HEK293 (cell line): ENCODE data around the gene PODXL2.

Source experiments
- CTCF ChIA-PET: fragments of 350-600 bp; formaldehyde crosslinking; extraction: SDS; loops from one replicate; lab custom pipeline; 2021; ENCODE audit warnings: antibody characterized with exemption; lab: Yijun Ruan, JAX
- POLR2A ChIA-PET: fragments of 300-600 bp; formaldehyde crosslinking; extraction: SDS; loops from one replicate; lab custom pipeline; 2020; ENCODE audit warnings: antibody characterized with exemption, inconsistent platforms; lab: Yijun Ruan, JAX
- H3K27ac ChIP-seq: fragments of 200-500 bp; sonication (Bioruptor generic); 2 replicates; pipeline ENCODE4 v1.5.1; 2014; ENCODE audit warnings: low read depth, low read length, control low read depth, inconsistent platforms; ENCODE audit errors: extremely low read depth
- H3K36me3 ChIP-seq, 2 experiments: fragments of 200-500 bp in 1 of 2; sonication (Bioruptor generic) in 1 of 2; 1 replicate in 1 of 2; 2 replicates in 1 of 2; pipeline ENCODE4 v1.5.1; 2014 to 2017; ENCODE audit warnings: inconsistent platforms in 2 of 2, low read length in 2 of 2; ENCODE audit not compliant: control insufficient read depth in 2 of 2, insufficient read depth in 1 of 2
- H3K4me1 ChIP-seq: fragments of 200-500 bp; sonication (Bioruptor generic); 2 replicates; pipeline ENCODE4 v1.5.1; 2014; ENCODE audit warnings: mild to moderate bottlenecking, low read length, inconsistent platforms; ENCODE audit not compliant: control insufficient read depth, insufficient read depth
- H3K4me3 ChIP-seq: 2 replicates; pipeline ENCODE4 v1.5.1; 2011; ENCODE audit warnings: low read depth, mild to moderate bottlenecking, control low read depth, low read length, moderate library complexity
- H3K9me3 ChIP-seq: fragments of 200-500 bp; sonication (Bioruptor generic); 2 replicates; pipeline ENCODE4 v1.5.1; 2014; ENCODE audit warnings: low read depth, low read length, inconsistent platforms; ENCODE audit not compliant: control insufficient read depth, insufficient read depth
- HOXD13 ChIP-seq: sonication (generic); formaldehyde crosslinking; IDR thresholded peaks from 2 replicates; pipeline ENCODE4 v1.8.0; 2022; ENCODE audit warnings: missing genetic modification reagents, borderline replicate concordance
- SALL2 ChIP-seq: fragments of 450-650 bp; formaldehyde crosslinking; IDR thresholded peaks from 2 replicates; pipeline ENCODE4 v1.5.0; 2017; ENCODE audit warnings: missing biosample characterization, mild to moderate bottlenecking, missing genetic modification characterization, borderline replicate concordance
- SCRT1 ChIP-seq: fragments of 450-650 bp; formaldehyde crosslinking; IDR thresholded peaks from 2 replicates; pipeline ENCODE4 v1.5.1; 2016; ENCODE audit warnings: missing biosample characterization, missing genetic modification characterization, borderline replicate concordance
- ZFP37 ChIP-seq: fragments of 450-650 bp; formaldehyde crosslinking; IDR thresholded peaks from 2 replicates; pipeline ENCODE4 v1.5.1; 2016; ENCODE audit warnings: missing biosample characterization, missing genetic modification characterization
- ZFP41 ChIP-seq: fragments of 450-650 bp; formaldehyde crosslinking; IDR thresholded peaks from 2 replicates; pipeline ENCODE4 v1.5.1; 2016; ENCODE audit warnings: missing biosample characterization, missing genetic modification characterization, borderline replicate concordance
- ZNF214 ChIP-seq: fragments of 450-650 bp; formaldehyde crosslinking; IDR thresholded peaks from 2 replicates; pipeline ENCODE4 v1.5.1; 2017; ENCODE audit warnings: missing biosample characterization, mild to moderate bottlenecking, missing genetic modification characterization, borderline replicate concordance
- ZNF311 ChIP-seq: fragments of 450-650 bp; formaldehyde crosslinking; IDR thresholded peaks from 2 replicates; pipeline ENCODE4 v1.5.1; 2017; ENCODE audit warnings: missing biosample characterization, missing genetic modification characterization, borderline replicate concordance
- ZNF521 ChIP-seq: fragments of 450-650 bp; formaldehyde crosslinking; IDR thresholded peaks from 2 replicates; pipeline ENCODE4 v1.5.1; 2017; ENCODE audit warnings: missing biosample characterization, mild to moderate bottlenecking, missing genetic modification characterization
- ZNF624 ChIP-seq: fragments of 450-650 bp; formaldehyde crosslinking; IDR thresholded peaks from 2 replicates; pipeline ENCODE4 v1.5.1; 2017; ENCODE audit warnings: missing biosample characterization, missing genetic modification characterization
- ZNF768 ChIP-seq: fragments of 450-650 bp; formaldehyde crosslinking; IDR thresholded peaks from 2 replicates; pipeline ENCODE4 v1.5.1; 2018; ENCODE audit warnings: missing biosample characterization, mild to moderate bottlenecking, missing genetic modification characterization
- TF ChIP-seq, protein P1 (sequence below): fragments of 450-650 bp; formaldehyde crosslinking; IDR thresholded peaks from 2 replicates; pipeline ENCODE4 v1.5.1; 2016; ENCODE audit warnings: missing biosample characterization, missing genetic modification characterization
- TF ChIP-seq, protein P2 (sequence below): fragments of 450-650 bp; formaldehyde crosslinking; IDR thresholded peaks from 2 replicates; pipeline ENCODE4 v1.5.1; 2017; ENCODE audit warnings: missing biosample characterization, missing genetic modification characterization
- TF ChIP-seq, protein P3 (sequence below): IDR thresholded peaks from 2 replicates; pipeline ENCODE4 v1.6.1; 2011; ENCODE audit warnings: mild to moderate bottlenecking, low read depth, low read length, borderline replicate concordance
- TF ChIP-seq, protein P4 (sequence below): fragments of 450-650 bp; formaldehyde crosslinking; IDR thresholded peaks from 2 replicates; pipeline ENCODE4 v1.5.1; 2016; ENCODE audit warnings: missing biosample characterization, missing genetic modification characterization
- TF ChIP-seq, protein P5 (sequence below): fragments of 450-650 bp; formaldehyde crosslinking; IDR thresholded peaks from 2 replicates; pipeline ENCODE4 v1.5.1; 2016; ENCODE audit warnings: missing biosample characterization, missing genetic modification characterization
- TF ChIP-seq, protein P6 (sequence below): fragments of 450-650 bp; formaldehyde crosslinking; IDR thresholded peaks from 2 replicates; pipeline ENCODE4 v1.5.1; 2016; ENCODE audit warnings: missing biosample characterization, missing genetic modification characterization
- TF ChIP-seq, protein P7 (sequence below): fragments of 450-650 bp; formaldehyde crosslinking; IDR thresholded peaks from 2 replicates; pipeline ENCODE4 v1.5.1; 2016; ENCODE audit warnings: missing biosample characterization, missing genetic modification characterization

PODXL2 gene

DNA sequence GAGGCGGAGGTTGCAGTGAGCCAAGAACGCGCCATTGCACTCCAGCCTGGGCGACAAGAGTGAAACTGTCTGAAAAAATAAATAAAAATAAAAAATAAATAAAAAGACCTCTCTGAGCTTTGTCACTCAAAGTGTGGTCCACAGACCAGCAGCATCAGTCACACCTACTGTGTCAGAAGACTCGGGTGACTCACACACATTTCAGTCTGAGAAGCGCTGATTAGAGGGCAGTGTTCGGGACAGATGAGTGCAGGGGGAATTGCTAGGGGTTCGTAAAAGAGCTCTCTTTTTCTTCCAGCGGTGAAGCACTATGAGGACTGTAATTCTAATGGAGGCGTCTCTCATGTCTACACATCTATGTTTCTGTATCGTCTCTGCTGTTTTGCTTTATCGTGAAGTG lies 5.7 kb downstream of the PODXL2 start:
- H3K4me3 ChIP-seq: no peak overlapping the region
- CTCF ChIA-PET: interaction anchor here (0.7 to 2.0 kb wide), 2 partner anchors 18 to 61 kb away, joined by 3 to 4 read pairs; no protein-coding TSS in a partner anchor
- H3K36me3 ChIP-seq: no peaks in the 10 kb centered on the region
- no peak overlapping the region for H3K27ac ChIP-seq
- peaks cover 3% of the 10 kb centered on the region; the same call in 1 of the 2 replicates for H3K4me1 ChIP-seq
- no peaks in the 10 kb centered on the region for H3K9me3 ChIP-seq
- POLR2A ChIA-PET: no interaction called here
- TF ChIP-seq SCRT1: no peak
- TF ChIP-seq, protein P1, sequence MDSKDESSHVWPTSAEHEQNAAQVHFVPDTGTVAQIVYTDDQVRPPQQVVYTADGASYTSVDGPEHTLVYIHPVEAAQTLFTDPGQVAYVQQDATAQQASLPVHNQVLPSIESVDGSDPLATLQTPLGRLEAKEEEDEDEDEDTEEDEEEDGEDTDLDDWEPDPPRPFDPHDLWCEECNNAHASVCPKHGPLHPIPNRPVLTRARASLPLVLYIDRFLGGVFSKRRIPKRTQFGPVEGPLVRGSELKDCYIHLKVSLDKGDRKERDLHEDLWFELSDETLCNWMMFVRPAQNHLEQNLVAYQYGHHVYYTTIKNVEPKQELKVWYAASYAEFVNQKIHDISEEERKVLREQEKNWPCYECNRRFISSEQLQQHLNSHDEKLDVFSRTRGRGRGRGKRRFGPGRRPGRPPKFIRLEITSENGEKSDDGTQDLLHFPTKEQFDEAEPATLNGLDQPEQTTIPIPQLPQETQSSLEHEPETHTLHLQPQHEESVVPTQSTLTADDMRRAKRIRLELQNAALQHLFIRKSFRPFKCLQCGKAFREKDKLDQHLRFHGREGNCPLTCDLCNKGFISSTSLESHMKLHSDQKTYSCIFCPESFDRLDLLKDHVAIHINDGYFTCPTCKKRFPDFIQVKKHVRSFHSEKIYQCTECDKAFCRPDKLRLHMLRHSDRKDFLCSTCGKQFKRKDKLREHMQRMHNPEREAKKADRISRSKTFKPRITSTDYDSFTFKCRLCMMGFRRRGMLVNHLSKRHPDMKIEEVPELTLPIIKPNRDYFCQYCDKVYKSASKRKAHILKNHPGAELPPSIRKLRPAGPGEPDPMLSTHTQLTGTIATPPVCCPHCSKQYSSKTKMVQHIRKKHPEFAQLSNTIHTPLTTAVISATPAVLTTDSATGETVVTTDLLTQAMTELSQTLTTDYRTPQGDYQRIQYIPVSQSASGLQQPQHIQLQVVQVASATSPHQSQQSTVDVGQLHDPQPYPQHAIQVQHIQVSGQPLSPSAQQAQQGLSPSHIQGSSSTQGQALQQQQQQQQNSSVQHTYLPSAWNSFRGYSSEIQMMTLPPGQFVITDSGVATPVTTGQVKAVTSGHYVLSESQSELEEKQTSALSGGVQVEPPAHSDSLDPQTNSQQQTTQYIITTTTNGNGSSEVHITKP (tag by site-specific recombination): peak; percentile 75
- TF ChIP-seq ZNF768: no peak
- TF ChIP-seq, protein P2, sequence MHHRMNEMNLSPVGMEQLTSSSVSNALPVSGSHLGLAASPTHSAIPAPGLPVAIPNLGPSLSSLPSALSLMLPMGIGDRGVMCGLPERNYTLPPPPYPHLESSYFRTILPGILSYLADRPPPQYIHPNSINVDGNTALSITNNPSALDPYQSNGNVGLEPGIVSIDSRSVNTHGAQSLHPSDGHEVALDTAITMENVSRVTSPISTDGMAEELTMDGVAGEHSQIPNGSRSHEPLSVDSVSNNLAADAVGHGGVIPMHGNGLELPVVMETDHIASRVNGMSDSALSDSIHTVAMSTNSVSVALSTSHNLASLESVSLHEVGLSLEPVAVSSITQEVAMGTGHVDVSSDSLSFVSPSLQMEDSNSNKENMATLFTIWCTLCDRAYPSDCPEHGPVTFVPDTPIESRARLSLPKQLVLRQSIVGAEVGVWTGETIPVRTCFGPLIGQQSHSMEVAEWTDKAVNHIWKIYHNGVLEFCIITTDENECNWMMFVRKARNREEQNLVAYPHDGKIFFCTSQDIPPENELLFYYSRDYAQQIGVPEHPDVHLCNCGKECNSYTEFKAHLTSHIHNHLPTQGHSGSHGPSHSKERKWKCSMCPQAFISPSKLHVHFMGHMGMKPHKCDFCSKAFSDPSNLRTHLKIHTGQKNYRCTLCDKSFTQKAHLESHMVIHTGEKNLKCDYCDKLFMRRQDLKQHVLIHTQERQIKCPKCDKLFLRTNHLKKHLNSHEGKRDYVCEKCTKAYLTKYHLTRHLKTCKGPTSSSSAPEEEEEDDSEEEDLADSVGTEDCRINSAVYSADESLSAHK (tag by site-specific recombination): no peak

DNA sequence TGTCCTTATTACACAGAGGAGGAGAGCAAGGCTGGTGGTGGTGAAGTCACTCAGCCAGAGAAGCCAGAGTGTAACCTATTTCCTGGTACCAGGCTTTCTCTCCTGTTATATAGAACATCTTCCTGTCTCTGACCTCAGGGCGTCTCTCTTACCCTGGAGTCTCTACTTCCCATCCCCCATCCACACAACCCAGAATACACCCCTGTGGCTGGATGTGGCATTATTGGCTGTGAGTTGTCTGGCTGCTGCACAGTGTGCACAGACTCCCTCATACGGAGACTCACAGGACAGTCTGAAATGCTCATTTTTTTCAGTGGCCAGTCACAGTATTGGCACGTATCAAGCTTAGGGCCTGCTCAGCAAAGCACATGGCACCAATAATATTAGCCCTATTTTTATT lies 8.6 kb downstream of the PODXL2 start:
- 0 out of 2 replicates have a peak, but pooled peaks cover 3% of the 10 kb centered on the region for H3K4me1 ChIP-seq
- no peak overlapping the region for H3K4me3 ChIP-seq
- TF ChIP-seq, protein P3, sequence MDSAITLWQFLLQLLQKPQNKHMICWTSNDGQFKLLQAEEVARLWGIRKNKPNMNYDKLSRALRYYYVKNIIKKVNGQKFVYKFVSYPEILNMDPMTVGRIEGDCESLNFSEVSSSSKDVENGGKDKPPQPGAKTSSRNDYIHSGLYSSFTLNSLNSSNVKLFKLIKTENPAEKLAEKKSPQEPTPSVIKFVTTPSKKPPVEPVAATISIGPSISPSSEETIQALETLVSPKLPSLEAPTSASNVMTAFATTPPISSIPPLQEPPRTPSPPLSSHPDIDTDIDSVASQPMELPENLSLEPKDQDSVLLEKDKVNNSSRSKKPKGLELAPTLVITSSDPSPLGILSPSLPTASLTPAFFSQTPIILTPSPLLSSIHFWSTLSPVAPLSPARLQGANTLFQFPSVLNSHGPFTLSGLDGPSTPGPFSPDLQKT: no peak
- TF ChIP-seq, protein P4, sequence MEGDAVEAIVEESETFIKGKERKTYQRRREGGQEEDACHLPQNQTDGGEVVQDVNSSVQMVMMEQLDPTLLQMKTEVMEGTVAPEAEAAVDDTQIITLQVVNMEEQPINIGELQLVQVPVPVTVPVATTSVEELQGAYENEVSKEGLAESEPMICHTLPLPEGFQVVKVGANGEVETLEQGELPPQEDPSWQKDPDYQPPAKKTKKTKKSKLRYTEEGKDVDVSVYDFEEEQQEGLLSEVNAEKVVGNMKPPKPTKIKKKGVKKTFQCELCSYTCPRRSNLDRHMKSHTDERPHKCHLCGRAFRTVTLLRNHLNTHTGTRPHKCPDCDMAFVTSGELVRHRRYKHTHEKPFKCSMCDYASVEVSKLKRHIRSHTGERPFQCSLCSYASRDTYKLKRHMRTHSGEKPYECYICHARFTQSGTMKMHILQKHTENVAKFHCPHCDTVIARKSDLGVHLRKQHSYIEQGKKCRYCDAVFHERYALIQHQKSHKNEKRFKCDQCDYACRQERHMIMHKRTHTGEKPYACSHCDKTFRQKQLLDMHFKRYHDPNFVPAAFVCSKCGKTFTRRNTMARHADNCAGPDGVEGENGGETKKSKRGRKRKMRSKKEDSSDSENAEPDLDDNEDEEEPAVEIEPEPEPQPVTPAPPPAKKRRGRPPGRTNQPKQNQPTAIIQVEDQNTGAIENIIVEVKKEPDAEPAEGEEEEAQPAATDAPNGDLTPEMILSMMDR (tag by site-specific recombination): peak; percentile 56
- TF ChIP-seq ZFP37 (tag by site-specific recombination): no peak
- no peak for TF ChIP-seq ZFP41
- no peak for TF ChIP-seq ZNF311 (tag by site-specific recombination)
- H3K36me3 ChIP-seq: peaks cover 0 to 4% of the 10 kb centered on the region in 2 experiments; a peak in 2 of 3 replicates
- no peak overlapping the region for H3K27ac ChIP-seq
- ChIA-PET CTCF (interaction anchor here (0.6 to 1.0 kb wide), 3 partner anchors 62 to 936 kb away, joined by 3 to 5 read pairs (median 5); no protein-coding TSS in a partner anchor), POLR2A (no interaction called here)
- H3K9me3 ChIP-seq: no peaks in the 10 kb centered on the region

DNA sequence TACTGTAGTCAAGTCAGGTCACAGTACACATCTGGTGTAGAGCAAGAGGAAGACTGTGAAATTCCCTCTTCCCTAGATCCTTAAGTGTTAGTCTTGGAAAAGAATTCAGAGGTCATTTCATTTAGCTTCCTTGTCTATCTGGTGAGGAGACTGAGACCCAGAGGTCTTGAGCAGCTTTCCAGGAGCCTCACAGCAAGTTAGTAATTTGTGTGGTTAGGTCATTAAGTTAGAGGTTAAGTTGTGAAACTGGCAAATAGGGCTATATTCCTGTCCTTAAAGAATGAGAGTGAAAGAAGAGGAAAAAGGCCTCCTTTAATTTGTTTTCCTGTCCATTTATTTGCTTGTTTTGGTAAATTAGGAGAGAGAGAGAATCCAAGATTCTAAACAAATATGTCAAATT lies 9.0 kb downstream of the PODXL2 start:
- Histone ChIP-seq H3K27ac (no peak overlapping the region), H3K4me3 (no peak overlapping the region), H3K4me1 (0 out of 2 replicates have a peak, but pooled peaks cover 3% of the 10 kb centered on the region), H3K36me3 (peaks cover 0 to 4% of the 10 kb centered on the region in 2 experiments; a peak in 2 of 3 replicates), H3K9me3 (no peaks in the 10 kb centered on the region)
- ChIA-PET POLR2A (no interaction called here), CTCF (interaction anchor here (0.6 to 1.0 kb wide), 2 partner anchors 63 to 326 kb away, joined by 5 read pairs; no protein-coding TSS in a partner anchor)
- TF ChIP-seq, protein P5, sequence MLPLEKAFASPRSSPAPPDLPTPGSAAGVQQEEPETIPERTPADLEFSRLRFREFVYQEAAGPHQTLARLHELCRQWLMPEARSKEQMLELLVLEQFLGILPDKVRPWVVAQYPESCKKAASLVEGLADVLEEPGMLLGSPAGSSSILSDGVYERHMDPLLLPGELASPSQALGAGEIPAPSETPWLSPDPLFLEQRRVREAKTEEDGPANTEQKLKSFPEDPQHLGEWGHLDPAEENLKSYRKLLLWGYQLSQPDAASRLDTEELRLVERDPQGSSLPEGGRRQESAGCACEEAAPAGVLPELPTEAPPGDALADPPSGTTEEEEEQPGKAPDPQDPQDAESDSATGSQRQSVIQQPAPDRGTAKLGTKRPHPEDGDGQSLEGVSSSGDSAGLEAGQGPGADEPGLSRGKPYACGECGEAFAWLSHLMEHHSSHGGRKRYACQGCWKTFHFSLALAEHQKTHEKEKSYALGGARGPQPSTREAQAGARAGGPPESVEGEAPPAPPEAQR: no peak
- TF ChIP-seq ZNF214 (tag by site-specific recombination): no peak
- no peak for TF ChIP-seq SALL2 (tag by site-specific recombination)
- no peak for TF ChIP-seq ZNF624
- TF ChIP-seq, protein P6, sequence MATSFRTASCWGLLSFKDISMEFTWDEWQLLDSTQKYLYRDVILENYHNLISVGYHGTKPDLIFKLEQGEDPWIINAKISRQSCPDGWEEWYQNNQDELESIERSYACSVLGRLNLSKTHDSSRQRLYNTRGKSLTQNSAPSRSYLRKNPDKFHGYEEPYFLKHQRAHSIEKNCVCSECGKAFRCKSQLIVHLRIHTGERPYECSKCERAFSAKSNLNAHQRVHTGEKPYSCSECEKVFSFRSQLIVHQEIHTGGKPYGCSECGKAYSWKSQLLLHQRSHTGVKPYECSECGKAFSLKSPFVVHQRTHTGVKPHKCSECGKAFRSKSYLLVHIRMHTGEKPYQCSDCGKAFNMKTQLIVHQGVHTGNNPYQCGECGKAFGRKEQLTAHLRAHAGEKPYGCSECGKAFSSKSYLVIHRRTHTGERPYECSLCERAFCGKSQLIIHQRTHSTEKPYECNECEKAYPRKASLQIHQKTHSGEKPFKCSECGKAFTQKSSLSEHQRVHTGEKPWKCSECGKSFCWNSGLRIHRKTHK (tag by site-specific recombination): no peak
- TF ChIP-seq ZNF521 (tag by site-specific recombination): no peak
- no peak for TF ChIP-seq HOXD13 (CRISPR knock-in tag)
- TF ChIP-seq, protein P7, sequence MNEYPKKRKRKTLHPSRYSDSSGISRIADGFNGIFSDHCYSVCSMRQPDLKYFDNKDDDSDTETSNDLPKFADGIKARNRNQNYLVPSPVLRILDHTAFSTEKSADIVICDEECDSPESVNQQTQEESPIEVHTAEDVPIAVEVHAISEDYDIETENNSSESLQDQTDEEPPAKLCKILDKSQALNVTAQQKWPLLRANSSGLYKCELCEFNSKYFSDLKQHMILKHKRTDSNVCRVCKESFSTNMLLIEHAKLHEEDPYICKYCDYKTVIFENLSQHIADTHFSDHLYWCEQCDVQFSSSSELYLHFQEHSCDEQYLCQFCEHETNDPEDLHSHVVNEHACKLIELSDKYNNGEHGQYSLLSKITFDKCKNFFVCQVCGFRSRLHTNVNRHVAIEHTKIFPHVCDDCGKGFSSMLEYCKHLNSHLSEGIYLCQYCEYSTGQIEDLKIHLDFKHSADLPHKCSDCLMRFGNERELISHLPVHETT: no peak
